ENCODE measurements around the gene ZNF444.

DNA sequence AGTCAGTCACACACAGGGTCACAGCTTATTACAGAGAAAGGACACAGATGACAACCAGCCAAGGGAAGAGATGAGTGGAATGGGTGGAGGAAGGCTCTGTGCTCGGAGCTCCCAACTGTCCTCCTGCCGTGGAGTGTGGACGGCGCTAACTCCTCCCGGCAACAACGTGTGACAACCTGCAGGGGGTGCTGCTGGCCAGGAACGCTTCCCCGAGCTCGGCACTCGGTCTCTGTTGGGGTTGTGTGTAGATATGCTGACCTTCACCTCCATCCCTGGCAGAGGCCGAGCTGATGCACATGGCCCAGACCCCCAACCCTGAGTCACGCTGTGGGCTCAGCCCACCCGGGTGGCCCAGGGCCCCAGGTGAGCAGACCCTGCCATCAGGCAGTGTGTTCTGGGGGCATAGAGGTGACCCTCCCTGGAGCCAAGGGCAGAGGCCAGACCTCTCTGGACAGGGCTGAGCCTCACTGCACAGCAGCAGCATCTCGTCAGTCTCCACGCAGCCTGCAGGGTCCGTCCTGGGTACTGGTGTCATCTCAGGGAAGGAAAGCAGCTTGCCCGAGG lies 14.1 kb downstream of the ZNF444 start:
- TF ChIP-seq, protein P1, sequence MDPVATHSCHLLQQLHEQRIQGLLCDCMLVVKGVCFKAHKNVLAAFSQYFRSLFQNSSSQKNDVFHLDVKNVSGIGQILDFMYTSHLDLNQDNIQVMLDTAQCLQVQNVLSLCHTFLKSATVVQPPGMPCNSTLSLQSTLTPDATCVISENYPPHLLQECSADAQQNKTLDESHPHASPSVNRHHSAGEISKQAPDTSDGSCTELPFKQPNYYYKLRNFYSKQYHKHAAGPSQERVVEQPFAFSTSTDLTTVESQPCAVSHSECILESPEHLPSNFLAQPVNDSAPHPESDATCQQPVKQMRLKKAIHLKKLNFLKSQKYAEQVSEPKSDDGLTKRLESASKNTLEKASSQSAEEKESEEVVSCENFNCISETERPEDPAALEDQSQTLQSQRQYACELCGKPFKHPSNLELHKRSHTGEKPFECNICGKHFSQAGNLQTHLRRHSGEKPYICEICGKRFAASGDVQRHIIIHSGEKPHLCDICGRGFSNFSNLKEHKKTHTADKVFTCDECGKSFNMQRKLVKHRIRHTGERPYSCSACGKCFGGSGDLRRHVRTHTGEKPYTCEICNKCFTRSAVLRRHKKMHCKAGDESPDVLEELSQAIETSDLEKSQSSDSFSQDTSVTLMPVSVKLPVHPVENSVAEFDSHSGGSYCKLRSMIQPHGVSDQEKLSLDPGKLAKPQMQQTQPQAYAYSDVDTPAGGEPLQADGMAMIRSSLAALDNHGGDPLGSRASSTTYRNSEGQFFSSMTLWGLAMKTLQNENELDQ (CRISPR knock-in tag; IDR thresholded peaks at IDR 0.05; ENCODE audit: borderline replicate concordance): no peak
- TF ChIP-seq POLR2A (conservative IDR thresholded peaks at IDR 0.05) (no peak), KLF6 (CRISPR knock-in tag; IDR thresholded peaks at IDR 0.05; ENCODE audit: borderline replicate concordance) (no peak), ESRRA (IDR thresholded peaks at IDR 0.05; ENCODE audit: borderline replicate concordance, low read depth) (no peak), NR2F6 (CRISPR knock-in tag; IDR thresholded peaks at IDR 0.05) (no peak), CTCF (IDR thresholded peaks at IDR 0.05 in 2 of 3, conservative IDR thresholded peaks at IDR 0.05 in 1 of 3; ENCODE audit: insufficient read depth in 2 of 3, low read depth in 1 of 3, low read length in 3 of 3) (peak; percentile 66 to 74 (median 69)), SP2 (IDR thresholded peaks at IDR 0.05; ENCODE audit: extremely low read depth, low read depth, low read length, poor library complexity, severe bottlenecking) (no peak), YY1 (IDR thresholded peaks at IDR 0.05; ENCODE audit: borderline replicate concordance in 1 of 3, control insufficient read depth in 1 of 3, extremely low read depth in 1 of 3, insufficient read depth in 3 of 3, insufficient read length in 1 of 3, insufficient replicate concordance in 2 of 3, low read depth in 1 of 3, low read length in 2 of 3) (no peak), CHD4 (IDR thresholded peaks at IDR 0.05; ENCODE audit: insufficient read depth, insufficient replicate concordance, low read depth, low read length, poor library complexity, severe bottlenecking) (no peak), CREB1 (IDR thresholded peaks at IDR 0.05) (no peak), CREB1 (CRISPR knock-in tag; IDR thresholded peaks at IDR 0.05) (no peak), CHCHD3 (CRISPR knock-in tag; IDR thresholded peaks at IDR 0.05) (no peak), XRCC5 (IDR thresholded peaks at IDR 0.05; ENCODE audit: low read depth, low read length) (no peak), SMAD1 (IDR thresholded peaks at IDR 0.05; ENCODE audit: low read depth, low read length, partially characterized antibody) (no peak)
- TF ChIP-seq, protein P2, sequence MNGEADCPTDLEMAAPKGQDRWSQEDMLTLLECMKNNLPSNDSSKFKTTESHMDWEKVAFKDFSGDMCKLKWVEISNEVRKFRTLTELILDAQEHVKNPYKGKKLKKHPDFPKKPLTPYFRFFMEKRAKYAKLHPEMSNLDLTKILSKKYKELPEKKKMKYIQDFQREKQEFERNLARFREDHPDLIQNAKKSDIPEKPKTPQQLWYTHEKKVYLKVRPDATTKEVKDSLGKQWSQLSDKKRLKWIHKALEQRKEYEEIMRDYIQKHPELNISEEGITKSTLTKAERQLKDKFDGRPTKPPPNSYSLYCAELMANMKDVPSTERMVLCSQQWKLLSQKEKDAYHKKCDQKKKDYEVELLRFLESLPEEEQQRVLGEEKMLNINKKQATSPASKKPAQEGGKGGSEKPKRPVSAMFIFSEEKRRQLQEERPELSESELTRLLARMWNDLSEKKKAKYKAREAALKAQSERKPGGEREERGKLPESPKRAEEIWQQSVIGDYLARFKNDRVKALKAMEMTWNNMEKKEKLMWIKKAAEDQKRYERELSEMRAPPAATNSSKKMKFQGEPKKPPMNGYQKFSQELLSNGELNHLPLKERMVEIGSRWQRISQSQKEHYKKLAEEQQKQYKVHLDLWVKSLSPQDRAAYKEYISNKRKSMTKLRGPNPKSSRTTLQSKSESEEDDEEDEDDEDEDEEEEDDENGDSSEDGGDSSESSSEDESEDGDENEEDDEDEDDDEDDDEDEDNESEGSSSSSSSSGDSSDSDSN (IDR thresholded peaks at IDR 0.05; ENCODE audit: borderline replicate concordance in 1 of 2, low read depth in 2 of 2, low read length in 2 of 2): no peak
